ENCODE data around the gene DACH1.

DNA sequence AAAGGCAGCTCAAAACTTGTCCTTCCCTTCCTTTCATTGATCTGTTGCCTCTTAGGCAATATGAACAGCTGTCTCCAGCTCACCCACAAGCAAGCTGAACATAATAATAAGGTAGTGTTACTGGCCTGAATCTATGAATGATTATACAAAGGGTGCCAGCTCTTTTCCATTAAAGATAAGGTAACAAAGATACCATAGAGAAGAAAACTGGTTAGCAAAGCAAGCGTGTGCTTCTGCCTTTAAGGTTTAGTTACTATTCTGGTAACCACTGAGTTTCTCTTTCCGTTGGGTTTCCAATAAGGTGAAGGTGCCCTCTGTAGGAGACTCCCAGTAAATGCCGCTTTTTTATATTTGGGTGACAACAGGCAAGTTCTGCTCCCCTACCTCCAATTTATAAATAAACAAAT, 12.1 kb upstream of the DACH1 start:
- TF ChIP-seq, protein P1, sequence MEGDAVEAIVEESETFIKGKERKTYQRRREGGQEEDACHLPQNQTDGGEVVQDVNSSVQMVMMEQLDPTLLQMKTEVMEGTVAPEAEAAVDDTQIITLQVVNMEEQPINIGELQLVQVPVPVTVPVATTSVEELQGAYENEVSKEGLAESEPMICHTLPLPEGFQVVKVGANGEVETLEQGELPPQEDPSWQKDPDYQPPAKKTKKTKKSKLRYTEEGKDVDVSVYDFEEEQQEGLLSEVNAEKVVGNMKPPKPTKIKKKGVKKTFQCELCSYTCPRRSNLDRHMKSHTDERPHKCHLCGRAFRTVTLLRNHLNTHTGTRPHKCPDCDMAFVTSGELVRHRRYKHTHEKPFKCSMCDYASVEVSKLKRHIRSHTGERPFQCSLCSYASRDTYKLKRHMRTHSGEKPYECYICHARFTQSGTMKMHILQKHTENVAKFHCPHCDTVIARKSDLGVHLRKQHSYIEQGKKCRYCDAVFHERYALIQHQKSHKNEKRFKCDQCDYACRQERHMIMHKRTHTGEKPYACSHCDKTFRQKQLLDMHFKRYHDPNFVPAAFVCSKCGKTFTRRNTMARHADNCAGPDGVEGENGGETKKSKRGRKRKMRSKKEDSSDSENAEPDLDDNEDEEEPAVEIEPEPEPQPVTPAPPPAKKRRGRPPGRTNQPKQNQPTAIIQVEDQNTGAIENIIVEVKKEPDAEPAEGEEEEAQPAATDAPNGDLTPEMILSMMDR (IDR thresholded peaks at IDR 0.05), result peak; percentile 27 to 52 (median 47)
- TF ChIP-seq EP300 (IDR thresholded peaks at IDR 0.05) (no peak), POLR2A (IDR thresholded peaks at IDR 0.05) (no peak)

All from tibial nerve (tissue), 4 donors.